Measurements from ENCODE around the gene TMEM270.

TMEM270 gene

GRCh38 chr7:73888959-73889358 lies 28.0 kb downstream of the TMEM270 start:
- DNase-seq (ENCODE audit: low spot score) = no peak

- DNase-seq (ENCODE audit: low spot score) = no peak
Observed at GRCh38 chr7:73890555-73891147, 29.7 kb downstream of the TMEM270 start.

DNA sequence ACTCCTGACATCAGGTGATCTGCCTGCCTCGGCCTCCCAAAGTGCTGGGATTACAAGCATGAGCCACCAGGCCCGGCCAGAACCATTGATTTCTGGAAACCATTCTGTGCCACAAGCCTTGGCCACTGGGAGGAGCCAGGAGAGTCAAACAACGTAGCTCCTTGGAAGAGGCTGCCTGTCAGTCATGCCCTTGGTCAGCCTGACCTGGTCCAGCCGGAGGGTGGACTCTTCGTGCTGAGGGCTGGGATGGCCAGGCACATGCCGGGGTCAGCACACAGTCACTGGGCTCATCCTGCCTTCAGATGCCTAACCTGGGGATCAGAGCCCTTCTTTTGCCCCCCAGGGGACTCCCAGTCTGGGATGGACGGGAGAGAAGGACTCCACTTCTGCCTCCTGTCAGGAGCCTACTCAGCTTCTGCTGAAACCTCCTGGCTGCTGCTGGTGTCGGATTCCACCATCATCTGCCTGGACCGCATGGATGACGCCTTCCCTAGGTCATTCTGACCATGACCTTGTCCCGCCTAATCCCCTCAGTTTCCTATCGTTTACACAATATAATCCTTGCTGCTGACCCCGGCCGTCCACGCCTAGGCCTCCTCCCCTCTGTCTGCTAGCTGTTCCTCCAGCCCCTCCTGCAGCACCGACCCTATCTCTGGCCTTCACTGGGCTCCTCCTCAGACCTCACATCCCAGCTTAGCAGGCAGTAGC lies 30.4 kb downstream of the TMEM270 start:
- DNase-seq (ENCODE audit: low spot score) = no peak

DNA sequence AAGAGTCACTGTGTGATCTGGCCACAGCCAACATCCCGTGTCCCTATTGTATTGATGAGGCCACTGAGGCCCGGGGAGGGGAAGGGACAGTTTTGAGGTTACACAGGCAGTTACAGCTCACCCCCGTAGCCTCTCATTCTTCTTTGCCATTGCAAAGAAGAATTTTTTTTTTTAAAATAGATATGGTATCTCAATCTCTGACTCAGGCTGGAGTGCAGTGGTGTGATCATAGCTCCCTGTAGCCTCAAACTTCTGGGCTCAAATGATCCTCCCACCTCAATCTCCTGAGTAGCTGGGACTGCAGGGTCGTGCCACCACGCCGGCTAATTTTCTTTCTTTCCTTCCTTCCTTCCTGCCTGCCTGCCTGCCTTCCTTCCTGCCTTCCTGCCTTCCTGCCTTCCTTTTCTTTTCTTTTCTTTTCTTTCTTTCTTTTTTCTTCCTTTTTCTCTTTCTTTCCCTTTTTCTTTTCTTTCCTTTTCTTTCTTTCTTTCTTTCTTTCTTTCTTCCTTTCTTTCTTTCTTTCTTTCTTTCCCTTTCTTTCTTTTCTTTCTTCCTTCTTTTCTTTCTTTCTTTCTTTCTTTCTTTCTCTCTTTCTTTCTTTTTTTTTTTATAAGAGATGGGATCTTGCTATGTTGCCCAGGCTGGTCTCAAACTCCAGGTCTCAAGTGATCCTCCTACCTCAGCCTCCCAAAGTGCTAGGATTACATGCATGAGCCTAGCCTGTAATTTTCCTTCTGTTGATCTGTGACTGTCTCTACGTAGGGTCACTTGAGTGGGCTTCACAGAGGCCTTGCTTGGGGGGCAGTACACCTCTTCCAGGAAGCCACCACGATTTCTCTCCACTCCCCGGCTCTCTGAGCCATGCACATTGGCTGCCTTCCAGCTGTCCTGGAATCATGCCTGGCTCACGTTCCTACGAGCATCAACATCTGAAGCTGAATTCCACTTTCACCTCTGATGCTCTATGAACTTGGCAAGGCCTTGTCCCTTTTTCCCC lies 31.3 kb downstream of the TMEM270 start:
- DNase-seq (ENCODE audit: low spot score) = no peak

- DNase-seq (ENCODE audit: low spot score) = no peak
Observed at GRCh38 chr7:73893342-73894101, 32.6 kb downstream of the TMEM270 start.

DNA sequence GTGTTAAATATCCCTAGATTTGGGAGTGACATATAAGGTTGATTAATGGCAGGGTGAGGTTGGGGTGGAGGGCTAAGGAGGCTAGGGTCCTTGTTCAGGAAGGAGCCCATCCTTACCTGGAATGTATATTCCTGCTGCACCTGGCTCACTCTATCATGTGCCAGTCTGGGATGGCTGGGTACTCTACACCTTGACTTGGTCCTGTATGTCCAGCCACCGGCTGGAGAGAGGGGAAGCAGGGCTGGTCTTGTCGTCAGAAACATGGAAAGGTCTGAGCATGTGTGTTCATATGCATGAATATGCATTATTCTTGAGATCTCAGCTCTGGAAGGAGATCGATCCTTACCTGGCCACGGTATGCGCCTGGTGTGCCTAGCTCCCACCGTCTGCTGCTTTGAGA lies 33.2 kb downstream of the TMEM270 start:
- DNase-seq (ENCODE audit: low spot score) = no peak

- DNase-seq (ENCODE audit: low spot score) = no peak
Observed at GRCh38 chr7:73894733-73895551, 34.0 kb downstream of the TMEM270 start.

DNA sequence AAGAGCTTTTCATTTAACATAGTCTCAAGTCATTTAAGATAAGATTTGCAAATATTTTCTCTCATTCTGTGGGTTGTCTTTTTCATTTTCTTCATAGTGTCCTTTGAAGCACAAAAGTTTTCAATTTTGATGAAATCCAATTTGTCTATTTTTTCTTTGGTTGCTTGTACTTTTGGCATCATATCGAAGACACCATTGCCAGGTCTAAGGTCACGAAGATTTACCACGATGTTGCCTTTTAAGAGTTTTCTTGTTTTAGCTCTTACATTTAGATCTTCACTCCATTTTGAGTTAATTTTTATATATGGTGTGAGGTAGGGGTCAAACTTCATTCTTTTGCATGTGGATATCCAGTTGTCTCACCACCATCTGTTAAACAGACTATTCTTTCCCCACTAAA lies 34.7 kb downstream of the TMEM270 start:
- DNase-seq (ENCODE audit: low spot score) = no peak

DNA sequence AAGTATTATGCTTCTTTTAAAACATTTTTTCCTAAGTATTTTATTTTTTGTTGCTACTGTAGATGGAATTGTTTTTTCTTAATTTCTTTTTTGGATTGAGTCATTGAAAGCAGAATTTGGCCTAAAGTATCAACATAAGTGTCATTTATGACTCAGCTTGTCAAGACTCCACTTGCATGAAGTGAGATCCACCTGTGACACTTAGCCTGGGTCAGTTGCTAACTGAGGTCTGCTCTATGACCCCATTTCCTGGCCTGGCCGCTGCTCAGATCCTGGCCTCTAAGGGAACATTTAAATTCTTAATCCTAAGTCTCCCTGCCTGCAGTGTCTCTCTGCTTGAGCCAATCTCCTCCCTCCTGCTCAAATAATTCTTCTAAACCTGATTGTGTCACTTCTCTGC lies 35.5 kb downstream of the TMEM270 start:
- DNase-seq (ENCODE audit: low spot score) = no peak

- DNase-seq (ENCODE audit: low spot score) = no peak
Observed at GRCh38 chr7:73899731-73900142, 38.8 kb downstream of the TMEM270 start.

GRCh38 chr7:73900286-73900685 lies 39.3 kb downstream of the TMEM270 start:
- no peak for DNase-seq (ENCODE audit: low spot score)

DNA sequence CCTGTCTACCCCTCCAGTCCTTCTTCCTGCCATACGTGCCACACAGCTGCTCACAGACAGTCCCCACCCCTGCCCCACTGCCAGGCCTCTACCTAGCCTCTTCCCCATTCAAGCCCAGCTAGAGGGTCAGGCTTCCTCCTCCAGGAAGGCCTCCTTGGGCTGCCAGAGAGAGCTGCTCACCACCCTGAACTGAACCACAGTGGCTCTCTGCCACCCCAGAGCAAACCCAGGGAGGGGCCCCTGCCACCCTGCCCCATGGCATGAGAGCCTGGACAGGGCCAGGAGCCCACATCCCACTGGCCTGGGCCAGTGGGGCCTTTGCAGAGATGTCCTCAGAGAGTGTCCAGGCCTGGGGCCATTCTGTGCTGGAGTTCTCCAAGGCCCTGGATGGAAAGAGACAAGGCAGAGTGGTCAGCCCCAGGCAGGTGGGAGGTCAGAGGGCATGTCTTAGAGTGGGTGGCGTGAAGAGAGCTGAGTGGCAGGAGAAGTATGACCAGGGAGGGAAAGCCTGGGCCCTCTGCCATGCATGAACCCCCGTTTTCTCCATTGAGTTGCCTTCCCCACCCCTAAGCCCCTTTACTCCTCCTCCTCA lies 40.4 kb downstream of the TMEM270 start:
- no peak for DNase-seq (ENCODE audit: low spot score)

DNA sequence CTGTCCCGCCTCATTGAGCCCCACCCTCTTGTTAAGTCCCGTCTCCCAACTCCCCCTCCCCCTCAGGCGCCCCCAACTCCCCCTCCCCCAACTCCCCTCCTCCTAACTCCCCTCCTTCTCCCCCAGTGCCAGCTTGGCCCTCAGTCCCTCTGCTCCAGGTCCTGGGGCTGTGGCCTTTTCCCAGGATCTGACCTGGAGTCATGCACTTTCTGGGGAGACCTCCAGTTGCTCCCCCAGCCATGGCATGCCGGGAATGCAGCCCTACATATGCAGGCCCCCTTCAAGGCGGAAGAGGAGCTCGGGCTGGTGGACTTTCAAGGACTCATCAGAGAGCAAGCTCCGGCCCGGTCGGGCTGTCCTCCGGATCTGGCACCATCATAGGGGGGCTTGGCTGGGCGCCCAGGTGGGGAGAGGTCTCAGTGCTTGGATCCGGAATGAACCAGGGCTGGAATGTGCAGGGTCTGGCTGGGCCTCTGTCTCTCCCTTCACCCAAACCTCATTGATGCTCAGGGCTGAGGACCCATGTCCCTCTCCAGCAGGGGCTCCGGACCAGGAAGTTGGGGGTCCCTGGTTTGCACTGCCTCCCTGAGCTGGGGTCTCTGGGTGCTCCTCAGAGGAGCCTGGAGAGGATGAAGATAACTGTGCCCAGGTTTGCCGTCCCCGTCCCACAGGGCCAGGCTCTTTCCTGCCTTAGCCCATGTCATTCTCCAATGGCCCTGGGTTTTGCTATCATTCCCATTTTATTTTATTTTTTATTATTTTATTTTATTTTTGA lies 41.1 kb downstream of the TMEM270 start:
- no peak for DNase-seq (ENCODE audit: low spot score)

GRCh38 chr7:73903321-73904218 lies 42.6 kb downstream of the TMEM270 start:
- no peak for DNase-seq (ENCODE audit: low spot score)

- no peak for DNase-seq (ENCODE audit: low spot score)
Observed at GRCh38 chr7:73904219-73905137, 43.5 kb downstream of the TMEM270 start.

GRCh38 chr7:73905360-73905759 lies 44.4 kb downstream of the TMEM270 start:
- DNase-seq (ENCODE audit: low spot score) = no peak

DNA sequence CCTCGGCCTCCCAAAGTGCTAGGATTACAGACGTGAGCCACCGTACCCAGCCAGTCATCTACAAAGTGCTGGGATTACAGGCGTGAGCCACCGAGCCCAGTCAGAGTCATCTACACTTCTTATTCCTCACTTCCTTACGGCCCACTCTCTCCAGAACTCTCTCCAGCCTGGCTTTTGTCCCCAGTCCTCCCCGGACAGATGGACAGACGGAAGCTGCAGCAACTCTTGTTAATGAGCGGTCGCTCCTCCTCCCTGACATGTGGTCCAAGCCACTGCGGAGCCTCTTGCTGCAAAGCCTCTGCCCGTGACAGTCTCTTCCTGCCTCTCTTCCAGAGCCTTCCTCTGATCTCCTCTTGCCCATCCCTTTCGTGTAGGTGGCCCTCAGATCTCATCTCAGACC lies 45.9 kb downstream of the TMEM270 start:
- no peak for DNase-seq (ENCODE audit: low spot score)

All from putamen (tissue), 1 donor.